Activated T-cell treated with anti-CD3 and anti-CD28 coated beads, Interleukin-2, amount 50 U/mL, for 4 hours (primary cell): ENCODE results near the gene STAT1. TPM values are rescaled to one million over a fixed set of nuclear protein-coding genes. Genes with fewer than 3 reads are reported as not detected.

Experiments used
- ATAC-seq, 2 donors: fragments of 200-7000 bp; cut with Tn5 transposase; one replicate each; pipeline ENCODE4 v1.10.0; 2021
- DNase-seq: peaks from one replicate; pipeline ENCODE4 v3.0.0-alpha.2; 2020
- H3K27me3 Mint-ChIP-seq: one replicate; pipeline ENCODE4 v1.8.0; 2021; ENCODE audit warnings: low read depth, mixed read lengths
- H3K36me3 Mint-ChIP-seq: one replicate; pipeline ENCODE4 v1.8.0; 2022; ENCODE audit warnings: mixed read lengths; ENCODE audit not compliant: insufficient read depth
- H3K4me1 Mint-ChIP-seq: one replicate; pipeline ENCODE4 v1.8.0; 2021; ENCODE audit warnings: low read depth, mixed read lengths
- H3K4me3 Mint-ChIP-seq: one replicate; pipeline ENCODE4 v1.8.0; 2021; ENCODE audit warnings: mild to moderate bottlenecking, moderate library complexity, mixed read lengths
- H3K9me3 Mint-ChIP-seq: one replicate; pipeline ENCODE4 v1.8.0; 2021; ENCODE audit warnings: mixed read lengths
- total RNA-seq, 3 donors: library from RNA; stranded (reverse); gene quantifications; one replicate each; pipeline ENCODE4 v1.2.1, GENCODE V29; 2021

Gene STAT1
- total RNA-seq, 3 donors from 2014 or later: 222 to 278 (median 268) TPM

- Mint-ChIP-seq H3K4me3 (no peak overlapping the region), H3K9me3 (peaks cover 6% of the 10 kb centered on the region), H3K36me3 (peaks cover 1% of the 10 kb centered on the region), H3K4me1 (peaks cover 47% of the 10 kb centered on the region), H3K27me3 (no peaks in the 10 kb centered on the region)
- ATAC-seq (peak; percentile 59 to 68), DNase-seq (no peak)
Observed at GRCh38 chr2:191020742-191021381, 6.9 kb upstream of the STAT1 start.

DNA sequence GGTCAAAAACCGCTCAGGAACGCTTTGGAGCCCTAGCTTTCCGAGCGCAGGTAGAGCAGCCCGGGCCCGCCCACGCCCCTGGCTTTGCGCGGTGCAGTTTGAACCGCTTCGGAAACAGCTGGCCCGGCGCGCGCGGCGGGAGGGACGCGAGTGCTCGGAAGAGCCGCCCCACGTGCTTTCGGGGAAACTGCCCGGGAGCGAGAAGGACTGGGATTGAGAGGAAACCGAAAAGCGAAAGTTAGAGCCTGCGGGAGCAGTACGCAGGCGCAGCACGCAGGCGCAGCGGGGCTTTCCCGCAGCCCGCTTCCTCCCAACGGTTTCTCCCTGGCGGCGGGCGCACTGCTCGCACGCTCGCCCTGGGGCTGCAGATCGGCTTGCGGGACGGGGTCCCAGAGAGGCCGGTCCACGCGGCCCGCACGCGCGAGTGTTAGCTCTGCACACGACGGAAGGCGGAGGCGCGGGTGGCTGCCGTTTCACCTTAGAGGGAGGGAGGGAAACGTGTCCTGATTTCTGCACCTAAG is 6.3 kb upstream of the STAT1 start:
- Mint-ChIP-seq H3K27me3 (no peaks in the 10 kb centered on the region), H3K36me3 (no peaks in the 10 kb centered on the region), H3K4me1 (peaks cover 43% of the 10 kb centered on the region), H3K4me3 (no peak overlapping the region), H3K9me3 (peaks cover 5% of the 10 kb centered on the region)
- ATAC-seq: peak; percentile 69
- DNase-seq: peak; percentile 94

DNA sequence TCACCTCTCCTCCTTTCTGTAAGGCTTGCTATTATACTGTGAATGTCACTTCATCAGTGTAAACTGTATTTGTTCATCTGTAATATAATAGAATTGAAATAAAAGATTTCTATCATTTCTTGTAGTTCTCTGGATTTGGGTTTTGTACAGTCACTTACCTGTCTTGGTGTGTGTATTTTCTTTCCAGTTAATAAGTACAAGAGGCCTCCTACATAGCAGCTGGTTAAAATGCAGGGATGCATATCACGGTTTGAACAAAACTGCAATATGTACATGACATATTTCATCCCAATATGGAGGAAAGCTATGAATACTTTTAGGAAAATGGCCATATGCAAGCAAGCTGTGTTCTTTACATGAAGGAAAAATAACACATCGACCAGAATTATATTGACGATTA is 5.4 kb upstream of the STAT1 start:
- H3K27me3 Mint-ChIP-seq: no peaks in the 10 kb centered on the region
- H3K36me3 Mint-ChIP-seq: no peaks in the 10 kb centered on the region
- peaks cover 35% of the 10 kb centered on the region for H3K4me1 Mint-ChIP-seq
- ATAC-seq (no peak), DNase-seq (no peak)
- H3K9me3 Mint-ChIP-seq: peaks cover 5% of the 10 kb centered on the region
- H3K4me3 Mint-ChIP-seq: no peak overlapping the region

GRCh38 chr2:191018643-191019119 is 4.7 kb upstream of the STAT1 start:
- no peaks in the 10 kb centered on the region for H3K36me3 Mint-ChIP-seq

GRCh38 chr2:191018048-191018447 is 4.1 kb upstream of the STAT1 start:
- H3K9me3 Mint-ChIP-seq: peaks cover 5% of the 10 kb centered on the region

More at GRCh38 chr2:191018643-191019119, 4.7 kb upstream of the STAT1 start:
- H3K27me3 Mint-ChIP-seq: no peaks in the 10 kb centered on the region
- ATAC-seq: no peak
- H3K4me3 Mint-ChIP-seq: peak overlapping the region; percentile 50
- H3K9me3 Mint-ChIP-seq: peaks cover 5% of the 10 kb centered on the region
- DNase-seq: no peak
- peaks cover 33% of the 10 kb centered on the region for H3K4me1 Mint-ChIP-seq

DNA sequence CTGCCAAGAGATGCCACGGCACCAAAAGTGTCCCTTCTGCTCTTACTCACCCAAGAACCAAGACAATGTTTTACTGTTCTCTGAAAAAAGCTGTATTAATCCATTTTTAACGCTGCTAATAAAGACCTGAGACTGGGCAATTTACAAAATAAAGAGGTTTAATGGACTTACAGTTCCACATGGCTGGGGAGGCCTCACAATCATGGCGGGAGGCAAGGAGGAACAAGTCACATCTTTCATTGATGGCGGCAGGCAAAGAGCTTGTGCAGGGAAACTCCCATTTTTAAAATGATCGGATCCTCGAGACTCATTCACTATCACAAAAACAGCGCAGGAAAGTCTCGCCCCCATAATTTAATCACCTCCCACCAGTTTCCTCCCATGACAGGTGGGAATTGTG is 1.9 kb upstream of the STAT1 start:
- peaks cover 5% of the 10 kb centered on the region for H3K9me3 Mint-ChIP-seq
- no peak for ATAC-seq
- DNase-seq: no peak
- peaks cover 10% of the 10 kb centered on the region for H3K36me3 Mint-ChIP-seq
- H3K4me1 Mint-ChIP-seq: peaks cover 41% of the 10 kb centered on the region
- no peaks in the 10 kb centered on the region for H3K27me3 Mint-ChIP-seq
- H3K4me3 Mint-ChIP-seq: no peak overlapping the region

More at GRCh38 chr2:191018048-191018447, 4.1 kb upstream of the STAT1 start:
- Mint-ChIP-seq H3K4me1 (peaks cover 33% of the 10 kb centered on the region), H3K4me3 (no peak overlapping the region), H3K27me3 (no peaks in the 10 kb centered on the region), H3K36me3 (no peaks in the 10 kb centered on the region)
- no peak for DNase-seq
- no peak for ATAC-seq

GRCh38 chr2:191015239-191015638 is 1.3 kb upstream of the STAT1 start:
- H3K9me3 Mint-ChIP-seq: peaks cover 5% of the 10 kb centered on the region
- peaks cover 44% of the 10 kb centered on the region for H3K4me1 Mint-ChIP-seq
- no peaks in the 10 kb centered on the region for H3K27me3 Mint-ChIP-seq
- ATAC-seq (no peak), DNase-seq (no peak)
- H3K4me3 Mint-ChIP-seq: no peak overlapping the region
- H3K36me3 Mint-ChIP-seq: peaks cover 12% of the 10 kb centered on the region

GRCh38 chr2:191014653-191015020 is 666 bp upstream of the STAT1 start:
- Mint-ChIP-seq H3K9me3 (peaks cover 5% of the 10 kb centered on the region), H3K36me3 (peaks cover 16% of the 10 kb centered on the region), H3K27me3 (no peaks in the 10 kb centered on the region), H3K4me1 (peaks cover 46% of the 10 kb centered on the region), H3K4me3 (no peak overlapping the region)
- ATAC-seq: peak; percentile 1 to 6
- no peak for DNase-seq

GRCh38 chr2:191013682-191013931 is 364 bp downstream of the STAT1 start:
- H3K4me3 Mint-ChIP-seq: no peak overlapping the region
- peaks cover 5% of the 10 kb centered on the region for H3K9me3 Mint-ChIP-seq
- DNase-seq (no peak), ATAC-seq (no peak)
- H3K36me3 Mint-ChIP-seq: peaks cover 23% of the 10 kb centered on the region
- no peaks in the 10 kb centered on the region for H3K27me3 Mint-ChIP-seq
- peaks cover 42% of the 10 kb centered on the region for H3K4me1 Mint-ChIP-seq

DNA sequence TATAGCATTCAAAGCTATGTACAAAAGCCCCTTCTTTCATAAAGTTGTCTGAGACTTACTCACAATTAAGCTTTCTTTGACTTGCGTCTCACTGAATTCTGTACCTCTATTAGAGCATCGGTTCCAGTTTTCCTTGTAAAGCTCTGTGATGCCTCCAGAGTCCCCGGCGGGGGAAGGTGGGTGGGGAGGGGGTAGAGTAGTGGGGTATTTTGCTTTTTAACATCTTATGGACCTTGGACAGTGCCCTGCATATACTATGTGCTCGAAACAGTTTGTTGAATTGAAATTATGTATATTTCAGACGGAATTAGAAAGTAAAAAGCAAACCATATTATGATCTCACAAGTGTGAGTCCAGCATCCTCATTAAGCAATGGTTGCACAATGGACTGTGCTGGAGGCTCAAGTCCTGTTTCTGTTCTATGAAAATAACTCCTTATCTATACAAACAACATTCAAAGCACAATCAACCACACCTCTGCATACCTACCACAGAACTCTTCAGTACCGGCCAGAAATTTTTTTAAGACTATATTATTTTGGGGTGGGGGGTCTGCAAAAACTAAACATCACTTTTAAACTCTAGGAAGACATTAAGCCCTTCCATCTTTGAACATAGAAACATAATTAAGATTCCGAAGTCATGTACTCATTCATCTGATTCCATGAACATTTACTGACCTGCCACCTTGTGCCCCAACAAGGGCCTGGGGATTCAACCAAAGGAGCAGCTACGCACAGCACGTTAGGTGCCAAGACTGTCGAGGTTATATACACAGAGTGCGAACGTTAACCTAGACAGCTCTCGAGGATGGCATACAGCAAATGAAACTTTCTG is 908 bp downstream of the STAT1 start:
- Mint-ChIP-seq H3K4me3 (no peak overlapping the region), H3K36me3 (peaks cover 29% of the 10 kb centered on the region), H3K27me3 (no peaks in the 10 kb centered on the region), H3K9me3 (peaks cover 5% of the 10 kb centered on the region), H3K4me1 (peaks cover 42% of the 10 kb centered on the region)
- ATAC-seq (peak; percentile 11 to 26), DNase-seq (no peak)

DNA sequence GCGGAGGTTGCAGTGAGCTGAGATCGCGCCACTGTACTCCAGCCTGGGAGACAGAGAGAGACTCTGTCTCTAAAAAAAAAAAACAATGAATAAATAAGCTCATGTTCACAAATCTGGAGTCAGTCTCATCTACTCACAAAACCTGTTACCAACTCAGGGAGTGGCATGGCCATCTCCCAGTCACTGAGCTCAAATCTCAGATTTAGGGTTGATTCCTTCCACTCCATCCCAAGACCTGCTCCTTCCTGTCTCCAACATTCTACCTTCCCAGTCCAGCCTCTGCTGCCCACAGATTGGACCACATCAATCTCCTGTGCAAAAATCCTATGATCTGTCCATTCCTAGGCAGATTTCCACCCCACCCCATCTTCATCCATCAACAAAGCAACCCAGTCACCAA is 1.6 kb downstream of the STAT1 start:
- peaks cover 36% of the 10 kb centered on the region for H3K36me3 Mint-ChIP-seq
- ATAC-seq: no peak
- DNase-seq: no peak
- H3K4me1 Mint-ChIP-seq: peaks cover 44% of the 10 kb centered on the region
- no peak overlapping the region for H3K4me3 Mint-ChIP-seq
- H3K27me3 Mint-ChIP-seq: no peaks in the 10 kb centered on the region
- peaks cover 5% of the 10 kb centered on the region for H3K9me3 Mint-ChIP-seq

DNA sequence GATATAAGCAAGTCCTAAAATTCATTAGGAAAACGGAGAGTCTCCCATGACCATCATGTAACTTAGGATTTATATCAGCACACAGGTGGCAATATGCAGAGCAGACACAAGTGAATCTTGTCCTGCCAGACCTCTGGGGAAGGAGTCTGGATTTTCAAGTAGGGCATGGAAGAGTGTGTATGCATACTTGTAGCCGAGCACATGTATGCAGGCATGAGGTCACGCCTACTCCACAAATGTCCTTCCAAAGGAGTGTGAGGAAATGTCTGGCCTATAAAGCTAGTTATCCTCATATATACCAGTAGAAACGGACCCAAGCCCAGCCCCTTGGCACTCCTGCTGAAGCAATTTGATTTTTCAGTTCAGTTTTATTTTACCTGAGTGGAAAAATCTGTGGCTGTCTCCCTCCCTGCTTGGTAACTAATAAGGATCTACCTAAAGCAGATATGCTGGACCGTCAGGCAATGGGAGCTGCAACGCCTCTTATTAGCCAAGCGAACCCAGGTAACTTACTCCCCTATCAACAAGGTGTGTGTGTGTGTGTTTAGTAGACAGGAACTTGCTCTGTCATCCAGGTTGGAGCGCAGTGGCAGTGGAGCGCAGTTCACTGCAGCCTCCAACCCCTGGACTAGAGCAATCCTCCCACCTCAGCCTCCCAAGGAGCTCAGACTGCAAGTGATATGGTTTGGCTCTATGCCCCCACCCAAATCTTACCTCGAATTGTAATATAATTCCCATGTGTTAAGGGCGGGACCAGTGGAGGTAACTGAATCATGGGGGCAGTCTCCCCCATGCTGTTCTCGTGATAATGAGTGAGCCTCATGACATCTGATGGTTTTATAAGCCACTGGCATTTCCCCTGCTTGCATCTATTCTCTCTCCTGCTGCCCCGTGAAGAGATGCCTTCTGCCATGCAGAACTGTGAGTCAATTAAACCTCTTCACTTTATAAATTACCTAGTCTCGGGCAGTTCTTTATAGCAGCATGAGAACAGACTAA is 2.8 kb downstream of the STAT1 start:
- no peak overlapping the region for H3K4me3 Mint-ChIP-seq

GRCh38 chr2:191009541-191010374 is 4.2 kb downstream of the STAT1 start:
- Mint-ChIP-seq H3K9me3 (peaks cover 3% of the 10 kb centered on the region), H3K36me3 (peaks cover 59% of the 10 kb centered on the region), H3K4me3 (peak overlapping the region; percentile 31), H3K27me3 (no peaks in the 10 kb centered on the region), H3K4me1 (peaks cover 55% of the 10 kb centered on the region)
- no peak for DNase-seq
- no peak for ATAC-seq

More for the DNA sequence above, 2.8 kb downstream of the STAT1 start:
- H3K27me3 Mint-ChIP-seq: no peaks in the 10 kb centered on the region
- peaks cover 47% of the 10 kb centered on the region for H3K36me3 Mint-ChIP-seq
- DNase-seq (no peak), ATAC-seq (no peak)
- H3K4me1 Mint-ChIP-seq: peaks cover 46% of the 10 kb centered on the region
- no peaks in the 10 kb centered on the region for H3K9me3 Mint-ChIP-seq
